Activated T-cell treated with anti-CD3 and anti-CD28 coated beads for 1 hour (primary cell): ENCODE data around the gene STC2.
A peak's percentile ranks its signal among the peaks of the same experiment; 100 is the strongest.
"Not testable (repeated sequence)": the region's sequence is repeated elsewhere in the genome, so short reads cannot be mapped to it uniquely, and the experiment has no call there.

Experiments
- DNase-seq: peaks from one replicate; pipeline ENCODE4 v3.0.0-alpha.2; 2020; ENCODE audit warnings: low read depth

Gene STC2

DNA sequence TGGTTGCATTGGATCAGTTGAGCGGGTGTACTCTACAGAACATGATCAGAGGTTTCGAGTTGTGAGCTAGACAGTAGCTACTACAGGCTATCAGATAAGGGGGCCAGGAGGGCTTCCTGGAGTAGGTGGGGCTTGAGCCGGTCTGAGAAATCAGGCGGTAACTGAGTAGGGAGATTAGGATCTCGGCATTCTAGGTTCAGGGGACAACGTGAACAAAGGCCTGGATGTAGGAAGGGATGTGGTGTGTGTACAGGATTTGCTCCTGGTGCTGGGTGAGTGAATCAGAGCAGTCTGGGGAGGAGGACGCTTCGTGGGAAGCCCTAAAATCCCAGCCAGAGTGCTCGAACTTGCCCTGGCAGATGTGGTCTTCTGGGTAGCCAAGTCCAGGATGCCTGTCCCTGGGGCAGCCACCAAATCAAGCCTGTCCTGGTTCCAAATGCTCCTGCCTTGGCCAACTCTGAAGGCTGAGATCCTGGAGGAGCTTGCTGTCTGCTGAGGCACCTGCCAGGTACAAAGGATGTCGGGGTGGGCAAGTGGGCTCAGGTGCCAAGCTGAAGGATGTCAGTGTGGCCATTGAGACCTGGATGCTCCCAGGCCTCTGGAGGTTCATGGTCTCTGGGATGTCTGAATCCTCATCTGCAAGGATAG lies 33.4 kb downstream of the STC2 start:
- no peak for DNase-seq

DNA sequence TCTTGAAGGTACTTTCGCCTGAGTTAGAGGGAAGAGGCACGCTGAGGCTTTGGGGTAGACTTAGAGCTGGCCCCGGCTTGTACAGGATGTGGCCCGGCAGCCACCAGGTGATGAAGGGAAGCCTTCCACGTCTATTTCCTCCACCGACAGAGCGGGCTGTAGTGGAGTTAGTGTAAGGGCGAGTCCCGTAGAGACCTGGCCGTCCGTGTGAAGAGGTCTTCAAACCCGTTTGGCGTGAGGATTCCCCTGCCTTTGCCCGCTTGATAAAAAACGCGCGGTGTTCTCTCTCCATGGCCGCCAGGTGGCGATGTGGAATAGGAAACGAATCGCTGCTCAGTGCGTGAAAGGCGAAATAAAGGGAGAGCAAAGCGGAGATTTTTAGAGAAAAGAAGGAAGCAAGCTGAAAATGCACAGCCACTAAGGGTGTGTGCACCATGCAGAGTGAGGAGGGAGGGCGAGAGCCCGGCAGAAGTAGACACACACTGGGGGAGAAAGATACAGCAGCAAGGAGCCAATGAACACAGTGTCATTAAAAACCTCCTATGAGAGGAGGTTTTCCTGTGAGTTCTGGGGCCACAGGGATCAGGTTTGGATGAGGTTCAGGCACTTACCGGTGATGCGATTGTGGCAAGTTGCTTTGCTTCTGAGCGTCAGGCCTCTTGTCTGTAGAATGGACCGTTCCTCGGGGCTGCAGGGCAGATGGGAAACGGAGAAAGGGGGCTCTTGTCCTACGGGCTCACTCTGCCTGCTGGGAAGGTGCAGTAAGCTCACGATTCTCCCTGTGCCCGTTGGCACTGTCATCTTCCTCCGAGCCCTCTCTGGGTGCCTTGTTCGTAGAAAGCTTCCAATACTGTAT lies 34.2 kb downstream of the STC2 start:
- DNase-seq, result peak; percentile 63

DNA sequence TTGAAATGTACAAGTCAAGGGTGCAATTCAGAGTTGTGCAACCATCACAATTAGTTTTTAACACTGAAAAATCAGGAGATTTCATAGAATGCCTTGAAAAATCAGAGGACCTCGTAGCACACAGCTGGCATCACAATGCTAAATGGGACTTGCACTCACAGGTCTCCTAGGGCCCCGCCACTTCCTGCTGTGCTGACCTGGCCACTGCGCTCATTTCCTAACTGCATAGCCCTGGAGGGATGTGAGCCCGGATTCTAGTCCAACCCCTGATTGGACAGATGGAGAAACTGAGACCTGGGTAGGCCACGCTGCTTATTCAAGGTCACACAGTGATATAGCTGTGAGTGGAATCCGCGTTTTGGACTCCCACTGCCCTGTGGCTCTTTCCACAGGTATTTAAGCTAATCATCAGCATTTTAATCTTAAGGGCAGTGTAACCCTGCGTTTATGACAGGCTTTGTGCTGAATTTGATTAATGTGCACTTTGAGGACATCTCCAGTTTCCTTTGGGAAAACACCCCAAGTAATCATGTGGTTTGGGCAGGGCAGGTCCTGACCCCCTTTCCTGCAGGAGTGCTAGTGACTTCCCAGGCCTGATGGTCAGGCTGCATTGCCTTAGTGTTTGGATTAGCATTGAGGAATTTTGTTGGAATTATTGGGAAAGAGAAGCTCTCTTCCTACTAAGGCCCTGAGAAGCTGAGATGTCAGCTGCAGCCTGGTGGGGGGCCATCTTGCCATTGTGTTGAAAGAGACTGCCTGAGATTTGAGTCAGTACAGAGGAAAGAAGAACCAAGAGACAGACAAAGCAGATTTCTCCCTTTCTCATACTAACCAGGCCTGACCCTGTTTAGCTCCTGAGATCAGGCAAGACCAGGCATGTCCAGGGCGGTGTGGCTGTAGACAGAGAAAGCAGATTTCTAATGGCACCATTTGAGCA lies 36.2 kb downstream of the STC2 start:
- no peak for DNase-seq

DNA sequence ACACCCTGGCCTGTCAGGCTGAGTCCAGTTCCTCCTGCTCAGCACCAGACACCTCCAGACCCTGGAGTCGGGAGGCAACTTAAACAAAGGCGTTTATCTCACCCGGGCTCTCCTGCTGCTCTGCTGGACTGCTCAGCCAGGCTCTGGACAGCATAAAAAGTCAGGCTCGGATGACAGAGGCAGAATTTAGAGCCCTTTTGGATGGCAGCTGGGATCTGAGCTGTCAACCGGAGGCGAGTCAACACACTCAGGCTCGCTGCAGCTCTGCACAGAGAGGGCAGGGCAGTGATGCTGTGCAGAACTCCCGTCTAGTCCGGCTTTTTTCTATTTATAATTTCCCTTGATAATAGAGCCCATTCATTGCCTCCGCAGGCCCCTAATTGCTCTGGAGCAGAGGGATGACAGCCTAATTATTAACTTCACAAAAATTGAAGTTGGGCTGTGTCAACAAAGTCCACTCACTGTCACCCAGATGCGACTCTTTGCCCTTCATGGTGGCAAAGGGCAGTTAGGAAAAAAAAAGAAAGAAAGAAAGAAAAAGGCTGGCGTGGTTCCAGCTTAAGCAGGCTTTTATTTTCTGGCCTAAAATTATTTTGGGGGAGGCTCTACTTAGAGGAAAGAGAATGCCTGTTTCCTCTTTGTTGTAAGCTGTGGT lies 37.6 kb downstream of the STC2 start:
- DNase-seq, result no peak

DNA sequence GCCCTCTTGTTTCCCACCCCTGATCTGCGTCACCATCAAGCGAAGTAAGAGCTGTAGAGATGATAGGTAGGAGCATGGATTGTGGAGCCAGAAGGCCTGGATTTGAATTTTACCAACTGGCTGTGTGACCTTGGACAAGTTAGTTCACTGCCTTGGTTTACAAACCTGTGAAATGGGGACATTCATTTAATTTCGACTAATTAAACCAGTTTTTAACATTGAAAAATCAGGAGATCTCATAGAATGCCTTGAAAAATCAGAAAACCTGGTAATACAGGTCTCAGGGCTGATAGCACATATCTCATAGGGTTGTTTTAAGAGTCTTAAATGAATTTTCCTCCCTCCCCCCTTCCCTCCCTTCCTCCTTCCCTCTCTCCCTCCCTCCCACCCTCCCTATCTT lies 38.8 kb downstream of the STC2 start:
- DNase-seq, result no peak

DNA sequence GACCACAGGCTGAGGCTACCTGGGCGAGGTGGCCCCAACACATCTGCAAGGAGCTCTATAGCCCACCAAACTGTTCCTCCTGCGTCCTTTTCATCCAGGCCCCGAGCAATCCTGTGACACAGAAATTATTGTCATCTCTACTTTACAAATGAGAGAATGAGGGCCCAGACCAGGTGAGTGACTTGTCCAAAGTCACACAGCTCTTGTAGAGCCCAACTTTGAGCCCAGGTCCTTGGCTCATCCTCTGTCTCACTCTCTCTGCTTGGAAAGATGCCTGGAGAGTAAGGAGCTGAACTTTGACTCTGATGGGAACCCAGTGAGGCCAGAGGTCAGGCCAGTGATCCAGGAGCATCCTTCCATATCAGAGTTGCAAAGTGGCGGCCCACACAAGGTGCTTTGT lies 39.6 kb downstream of the STC2 start:
- DNase-seq, result no peak

DNA sequence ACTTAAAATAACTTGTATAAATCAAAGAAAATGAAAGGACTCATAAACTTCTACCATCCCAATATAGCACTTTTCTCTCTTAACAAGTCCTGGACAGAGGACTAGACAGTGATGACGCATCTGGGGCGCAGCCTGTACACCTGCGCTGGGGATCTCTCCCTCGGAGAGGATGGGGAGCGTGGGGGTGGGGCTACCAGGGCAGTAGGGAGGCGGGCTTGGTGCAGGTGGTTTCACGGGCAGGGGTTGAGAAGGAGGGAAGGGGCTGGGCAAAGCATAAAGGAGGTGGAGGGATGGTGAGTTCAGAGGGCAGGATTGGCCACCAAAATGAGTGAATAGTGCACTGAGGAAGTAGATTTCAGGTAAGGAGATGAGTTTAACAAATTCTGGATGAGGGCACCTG lies 41.1 kb downstream of the STC2 start:
- no peak for DNase-seq

DNA sequence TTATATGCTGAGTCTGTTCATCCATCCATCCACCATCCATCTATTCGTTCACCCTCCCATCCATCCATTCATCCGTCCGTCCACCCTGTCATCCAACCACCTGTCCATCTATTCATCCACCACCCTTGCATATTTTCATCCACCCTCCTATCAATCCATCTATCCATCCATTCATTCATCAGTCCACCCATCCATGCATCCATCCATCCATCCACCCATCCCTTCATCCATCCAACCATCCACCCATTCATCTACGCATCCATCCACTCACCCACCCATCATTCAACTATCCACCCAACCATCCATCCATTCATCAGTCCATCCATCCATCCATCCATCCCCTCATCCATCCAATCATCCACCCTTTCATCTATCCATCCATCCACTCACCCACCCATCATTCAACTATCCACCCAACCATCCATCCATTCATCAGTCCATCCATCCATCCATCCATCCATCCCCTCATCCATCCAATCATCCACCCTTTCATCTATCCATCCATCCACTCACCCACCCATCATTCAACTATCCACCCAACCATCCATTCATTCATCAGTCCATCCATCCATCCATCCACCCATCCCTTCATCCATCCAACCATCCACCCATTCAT lies 43.8 kb downstream of the STC2 start:
- not testable (repeated sequence) for DNase-seq

DNA sequence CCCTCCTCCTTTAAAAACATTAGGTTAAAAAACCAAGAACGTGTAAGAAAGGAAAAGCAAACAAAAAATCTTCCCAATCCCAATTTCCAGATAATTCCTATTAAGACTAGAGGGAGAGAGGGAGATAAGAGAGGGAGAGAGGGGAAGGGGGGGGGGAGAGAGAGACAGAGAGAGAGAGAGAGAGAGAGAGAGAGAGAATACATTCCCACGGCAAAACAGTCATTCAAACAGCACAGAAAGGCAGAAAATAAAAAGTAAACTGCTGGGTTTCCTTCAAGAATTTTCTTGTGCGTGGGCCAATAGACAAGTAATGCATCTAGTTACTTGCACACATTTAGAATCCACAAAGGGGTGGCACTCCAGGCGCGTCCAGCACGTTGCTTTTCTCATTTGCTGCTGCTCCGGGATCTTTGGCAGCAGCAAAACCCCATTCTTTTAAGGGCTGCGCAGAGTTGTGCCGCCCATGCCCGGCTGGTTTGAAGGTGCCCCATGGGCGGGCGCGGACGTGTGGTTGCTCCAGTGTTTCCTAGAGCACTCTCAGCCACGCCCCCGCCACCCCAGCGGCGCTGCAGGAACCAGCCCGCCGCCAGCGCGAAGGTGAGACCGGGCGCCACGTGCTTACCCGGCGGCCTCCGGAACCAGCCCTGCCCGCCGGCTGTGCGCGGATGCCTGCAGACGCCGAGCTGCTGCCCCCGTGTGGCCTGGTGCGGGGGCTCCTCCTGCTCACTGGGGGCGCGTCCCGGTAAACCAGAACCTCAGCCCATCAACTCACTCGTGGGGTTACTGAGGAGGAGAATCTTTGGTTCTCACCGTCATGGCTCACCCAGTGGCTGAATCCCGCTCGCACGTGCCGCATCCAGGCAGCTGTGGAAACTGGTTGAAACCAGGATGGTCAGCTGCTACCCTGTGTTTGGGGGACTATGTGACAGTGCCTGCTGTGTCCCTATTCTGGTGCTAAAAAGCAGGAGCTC lies 44.6 kb downstream of the STC2 start:
- peak; percentile 58 for DNase-seq

DNA sequence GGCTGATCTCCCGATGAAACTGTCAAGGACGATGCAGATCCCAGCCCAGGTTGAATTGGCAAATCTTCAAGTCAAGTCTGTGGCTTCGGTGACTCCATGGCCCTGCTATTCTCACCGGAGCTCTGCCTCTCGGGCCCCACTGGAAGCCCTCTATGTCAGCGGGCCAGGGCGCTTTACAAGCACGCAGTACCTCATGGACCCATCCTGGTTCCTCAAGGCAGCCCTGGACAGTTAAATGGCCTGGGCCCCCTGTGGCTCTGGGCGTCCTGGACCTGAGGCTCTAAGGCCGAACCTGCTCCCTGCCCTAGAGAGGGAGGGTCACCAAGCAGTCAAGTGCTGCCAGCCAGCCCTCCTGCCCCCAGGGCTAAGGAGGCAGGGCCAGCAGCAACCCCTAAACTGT lies 45.3 kb downstream of the STC2 start:
- DNase-seq, result no peak

DNA sequence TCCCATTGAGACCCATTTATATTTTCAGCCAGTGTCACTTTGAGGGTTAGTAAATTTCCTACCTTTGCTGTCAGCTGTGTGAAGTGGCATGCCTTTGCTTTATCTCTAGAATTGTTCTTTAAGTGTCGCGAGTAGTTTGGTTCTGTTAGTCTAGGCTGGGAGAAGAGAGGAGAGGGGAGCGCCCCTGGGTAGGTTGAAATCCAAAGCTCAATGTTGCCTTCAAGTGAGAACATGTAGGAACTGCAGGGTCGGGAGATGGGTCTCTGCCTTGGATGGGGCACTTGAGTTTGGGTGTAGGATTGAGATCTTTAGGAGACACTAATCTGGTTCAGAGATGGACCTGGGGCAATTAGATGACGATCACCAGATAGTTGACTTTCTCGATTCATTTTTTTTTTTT lies 46.3 kb downstream of the STC2 start:
- DNase-seq, result no peak

DNA sequence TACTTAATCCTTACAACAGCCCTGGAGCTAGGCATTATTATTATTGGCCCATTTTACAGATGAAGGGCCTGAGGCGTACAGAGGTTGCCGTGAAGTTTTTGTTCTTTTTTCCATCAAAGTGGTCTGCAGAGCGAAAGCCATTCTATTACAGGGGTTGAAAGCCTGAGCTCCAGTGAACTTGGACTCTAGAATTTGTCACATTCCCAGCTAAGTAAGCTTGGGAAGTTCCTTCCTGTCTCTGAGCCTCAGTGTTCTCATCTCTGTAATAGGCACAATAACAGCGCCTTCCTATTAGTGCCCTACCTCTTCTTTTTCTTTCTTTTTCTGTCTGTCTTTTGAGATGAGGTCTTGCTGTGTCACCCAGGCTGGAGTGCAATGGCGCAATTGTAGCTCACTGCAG lies 49.0 kb downstream of the STC2 start:
- no peak for DNase-seq

DNA sequence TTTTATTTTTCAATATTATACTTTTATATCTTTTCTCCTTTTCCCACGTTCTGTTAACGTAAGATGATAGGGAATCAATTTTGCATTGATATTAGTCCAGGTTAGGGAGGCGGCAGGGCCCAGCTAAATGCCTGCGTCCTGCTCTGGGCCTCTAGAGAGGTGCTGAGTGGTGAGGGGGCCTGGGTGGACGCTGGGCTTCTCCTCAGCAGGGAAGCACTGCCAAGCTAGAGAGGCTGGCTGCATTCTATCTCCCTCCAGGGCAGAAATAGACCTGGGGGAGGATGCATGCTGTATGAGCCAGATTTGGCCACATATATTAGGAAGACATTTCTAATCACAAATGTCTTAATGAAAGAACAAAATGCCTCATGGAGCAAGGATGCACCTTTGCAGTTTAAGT lies 49.6 kb downstream of the STC2 start:
- no peak for DNase-seq

DNA sequence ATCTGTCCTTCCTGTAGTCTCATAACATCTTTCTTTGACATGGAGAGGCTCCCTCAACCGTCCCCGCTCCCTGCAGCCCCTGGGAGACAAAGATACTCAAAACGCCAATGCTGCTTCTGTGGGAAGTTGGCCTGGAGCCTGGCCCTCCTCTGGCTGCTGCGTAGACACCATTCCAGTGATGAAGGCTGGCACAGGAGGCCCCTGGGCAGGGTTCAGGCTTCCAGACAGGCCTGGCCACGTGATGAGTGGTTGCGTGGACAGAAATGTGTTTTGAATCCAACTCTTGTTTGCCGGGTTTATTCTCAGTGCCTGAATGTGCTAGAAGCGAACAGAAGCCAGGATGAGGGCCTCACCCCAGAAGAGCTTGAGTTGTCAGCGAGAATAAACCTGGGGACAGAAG lies 50.0 kb downstream of the STC2 start:
- DNase-seq, result no peak

DNA sequence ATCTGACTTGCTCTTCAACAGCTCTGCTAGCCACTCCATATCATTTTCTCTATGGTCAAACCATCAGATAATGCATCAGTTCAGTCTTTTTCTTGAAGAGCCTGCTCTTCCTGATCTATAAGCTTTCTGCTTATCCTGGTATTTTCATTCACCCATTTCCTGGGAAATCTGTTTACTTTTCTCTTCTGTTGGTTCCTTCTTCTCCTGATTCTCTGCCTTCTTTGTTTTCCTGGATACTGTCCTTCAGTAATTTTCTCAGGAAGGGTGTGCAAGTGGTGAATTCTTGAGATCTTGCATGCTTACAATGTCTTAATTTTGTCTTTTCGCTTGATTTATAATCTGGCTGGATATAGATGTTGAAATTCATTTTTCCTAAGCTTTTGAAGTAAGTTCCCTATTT lies 53.4 kb downstream of the STC2 start:
- DNase-seq, result no peak

DNA sequence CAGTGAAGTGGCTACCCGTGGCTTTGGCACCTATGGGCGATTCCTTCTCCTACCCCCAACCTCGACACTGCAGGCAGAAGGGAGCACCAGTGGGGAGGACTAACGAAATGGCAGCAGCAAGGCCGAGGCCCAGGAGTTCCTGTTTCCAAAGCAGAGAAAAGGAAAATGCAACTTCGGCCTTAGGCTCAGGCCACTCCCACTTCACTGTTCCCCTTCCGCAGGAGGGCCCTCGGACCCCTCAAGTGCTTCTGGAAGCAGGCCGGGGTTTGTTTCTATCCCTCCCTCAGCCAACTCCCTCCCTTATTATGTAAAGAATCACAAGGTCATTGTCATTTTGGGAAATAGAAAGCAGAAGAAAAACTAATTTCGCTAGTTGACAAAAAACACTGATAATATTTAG lies 56.8 kb downstream of the STC2 start:
- no peak for DNase-seq

DNA sequence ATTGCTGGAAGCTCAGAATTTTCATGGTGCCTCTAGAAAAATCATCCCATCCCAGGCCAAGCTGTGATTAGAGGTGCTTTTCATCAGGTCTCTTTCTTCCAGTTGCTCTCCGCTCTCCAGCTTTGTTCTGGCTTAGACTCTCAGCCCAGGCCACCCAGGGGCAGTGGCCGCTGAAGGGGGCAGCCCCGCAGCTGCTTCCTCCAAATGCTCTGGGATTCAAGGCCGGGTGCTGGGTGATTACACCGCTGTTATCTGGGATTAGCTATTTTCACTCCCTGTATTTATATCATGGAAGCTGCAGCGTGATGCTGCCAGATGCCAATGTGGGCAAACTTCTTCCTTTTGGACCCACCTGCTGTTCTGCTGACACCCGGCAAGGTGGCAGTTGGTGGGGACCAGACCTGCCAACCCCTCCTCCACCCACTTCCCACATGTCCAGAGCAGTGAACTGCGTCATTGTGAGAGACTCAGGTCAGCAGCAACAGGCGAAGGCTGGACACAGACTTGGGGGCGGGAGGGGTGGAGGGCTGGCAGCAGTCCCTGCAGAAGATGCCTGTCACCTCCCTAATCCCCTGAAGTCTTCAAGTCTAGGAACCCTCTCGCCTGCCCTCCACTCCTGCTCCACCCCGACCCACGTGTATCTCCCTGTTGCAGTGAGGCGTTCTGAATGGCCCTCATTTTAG lies 59.3 kb downstream of the STC2 start:
- no peak for DNase-seq

DNA sequence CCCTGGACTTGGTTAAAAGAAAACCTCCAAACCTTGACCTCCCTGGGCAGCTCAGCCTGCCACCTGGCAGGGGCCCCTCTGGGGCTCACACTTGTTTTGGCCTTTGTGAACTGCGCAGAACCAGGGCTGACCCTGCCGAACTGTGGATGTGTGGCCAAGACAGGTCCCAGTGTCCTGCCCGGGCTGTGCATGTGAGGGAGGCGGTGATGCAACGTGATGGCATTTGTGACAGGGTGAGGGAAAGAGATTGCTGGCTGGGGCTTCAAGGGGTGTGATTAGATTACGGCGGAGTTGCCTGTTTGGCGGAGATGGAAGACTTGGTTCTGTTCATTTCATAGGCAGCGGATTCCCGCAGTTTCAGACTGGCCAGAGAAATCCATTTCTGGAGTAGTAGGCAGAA lies 62.8 kb downstream of the STC2 start:
- DNase-seq, result no peak
